ENCODE measurements around the gene OR51B5.
A peak's percentile ranks its signal among the peaks of the same experiment; 100 is the strongest.
"Not testable (repeated sequence)": the region's sequence is repeated elsewhere in the genome, so short reads cannot be mapped to it uniquely, and the experiment has no call there.

The OR51B5 gene, protein sequence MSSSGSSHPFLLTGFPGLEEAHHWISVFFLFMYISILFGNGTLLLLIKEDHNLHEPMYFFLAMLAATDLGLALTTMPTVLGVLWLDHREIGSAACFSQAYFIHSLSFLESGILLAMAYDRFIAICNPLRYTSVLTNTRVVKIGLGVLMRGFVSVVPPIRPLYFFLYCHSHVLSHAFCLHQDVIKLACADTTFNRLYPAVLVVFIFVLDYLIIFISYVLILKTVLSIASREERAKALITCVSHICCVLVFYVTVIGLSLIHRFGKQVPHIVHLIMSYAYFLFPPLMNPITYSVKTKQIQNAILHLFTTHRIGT

DNA sequence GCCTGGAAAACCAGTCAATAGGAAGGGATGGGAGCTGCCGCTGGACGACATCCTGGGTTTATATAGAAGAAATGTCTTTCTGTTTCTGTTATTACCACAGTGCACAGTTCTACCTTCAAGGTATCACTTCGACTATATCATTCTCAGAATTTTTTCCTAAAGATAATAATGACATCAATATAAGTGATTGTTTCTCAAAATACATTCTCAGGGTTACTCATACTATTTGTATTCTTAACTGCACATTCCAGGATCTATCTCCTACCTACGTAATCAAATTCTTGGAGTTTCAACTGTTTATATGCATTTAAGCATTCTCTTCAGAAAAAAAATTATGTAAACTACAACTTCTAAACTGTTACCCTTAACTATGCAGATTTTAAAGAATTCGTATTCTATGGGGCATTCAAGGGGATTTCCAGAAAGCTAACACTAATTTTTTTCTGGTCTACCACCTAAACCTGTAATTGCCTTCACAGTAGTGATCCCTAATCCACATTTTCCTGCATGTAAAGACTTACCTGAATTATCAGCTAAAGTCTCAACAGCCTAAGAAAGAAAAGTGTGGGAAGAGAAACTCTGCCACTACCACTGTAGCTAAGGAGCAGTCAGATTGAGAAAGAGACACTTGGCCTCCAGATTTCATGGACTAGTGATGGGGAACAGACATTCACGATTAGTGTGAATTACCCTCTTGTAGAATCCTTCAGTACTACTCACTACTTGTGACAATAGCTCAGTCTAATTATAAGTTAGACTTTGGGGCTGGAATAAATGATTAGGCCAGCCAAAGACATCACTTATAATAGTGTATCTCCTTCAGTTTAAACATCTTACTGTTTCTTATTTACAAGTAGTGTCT, at the start of gene OR51B5:
TSS of gene OR51B5 (minus strand) at position 51 of the 862 bp plus-strand sequence. CDS start at position 51, 0 bp downstream.
- no peak for DNase-seq (ENCODE audit: low read depth in 2 of 2)

GRCh38 chr11:5390210-5390609, 46.9 kb upstream of the OR51B5 start:
- no peak for DNase-seq (ENCODE audit: low read depth in 2 of 2)

- no peak for DNase-seq (ENCODE audit: low read depth in 2 of 2)
These were observed 41.0 kb upstream of the OR51B5 start for GRCh38 chr11:5384335-5384734.

DNA sequence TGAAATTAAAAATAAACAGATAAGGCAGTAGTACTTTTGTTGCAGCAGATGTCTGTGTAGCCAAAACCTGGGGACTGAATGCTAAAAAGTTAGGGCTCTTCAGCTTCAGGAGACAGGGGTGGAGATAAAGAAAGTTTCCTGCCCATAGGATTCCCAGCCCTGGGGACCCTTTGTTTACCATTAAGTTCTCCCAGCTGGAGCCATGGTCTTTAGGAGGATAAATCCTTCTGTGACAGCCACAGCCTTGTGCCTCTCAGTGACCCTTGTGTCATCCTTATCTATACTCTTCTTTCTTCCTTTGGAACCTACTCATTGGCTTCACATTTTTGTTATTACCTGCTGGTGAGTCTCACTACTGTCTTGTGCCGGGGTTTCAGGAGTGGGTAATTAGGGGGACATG, 40.3 kb upstream of the OR51B5 start, which contains the start of gene OR51M1:
TSS of gene OR51M1 (plus strand) at position 237 of the 400 bp plus-strand sequence. CDS start 5,587 bp downstream, outside the sequence.
- no peak for DNase-seq (ENCODE audit: low read depth in 2 of 2)

DNA sequence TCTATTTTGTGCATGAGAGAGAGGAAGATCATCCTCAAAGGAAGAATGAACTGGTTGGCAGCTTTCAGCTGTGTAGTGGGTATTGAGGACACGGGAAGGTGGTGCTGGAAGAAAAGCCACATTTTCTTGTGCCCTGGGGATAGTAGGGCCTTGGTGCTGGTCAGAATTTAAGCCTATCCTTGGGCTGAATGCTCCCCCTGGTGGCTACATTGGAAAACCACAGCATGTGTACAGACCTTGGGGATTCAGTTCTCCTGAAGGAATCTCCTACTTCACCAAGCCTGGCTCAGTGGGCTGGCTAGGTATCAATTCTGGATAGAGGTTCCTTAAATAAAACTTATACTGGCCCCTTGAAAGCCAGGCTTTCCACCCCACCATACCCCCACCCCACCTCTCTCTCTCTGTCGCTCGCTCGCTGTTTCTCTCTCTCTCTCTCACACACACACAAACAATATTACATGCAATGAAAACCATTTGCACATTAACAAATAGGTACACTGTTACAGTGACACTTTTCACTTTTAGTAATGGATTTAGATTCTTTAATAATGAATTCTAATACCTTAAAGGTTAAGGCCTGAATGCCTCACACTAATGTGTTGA, 37.5 kb upstream of the OR51B5 start:
- peak in 1 of 2 donors; percentile 4 for DNase-seq (ENCODE audit: low read depth in 2 of 2)

DNA sequence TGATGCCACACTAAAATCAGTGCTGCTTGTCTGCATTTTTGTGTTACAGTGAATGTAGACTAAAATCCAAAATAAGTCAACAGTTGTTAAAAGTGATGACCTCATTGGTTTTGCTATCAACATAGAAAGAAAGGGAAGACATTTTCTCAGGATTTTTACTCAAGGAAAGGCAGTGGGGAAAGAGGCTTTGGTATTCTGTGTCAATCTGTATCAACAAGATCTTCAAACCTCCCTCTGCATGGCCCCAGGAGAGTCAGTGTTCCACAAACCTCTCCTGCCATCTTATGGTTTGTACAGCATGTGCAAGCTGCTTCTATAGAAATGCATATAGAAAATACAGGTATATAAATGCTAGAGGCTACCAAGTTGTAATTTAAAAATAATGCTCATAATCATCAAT, 26.5 kb upstream of the OR51B5 start:
- no peak for DNase-seq (ENCODE audit: low read depth in 2 of 2)

DNA sequence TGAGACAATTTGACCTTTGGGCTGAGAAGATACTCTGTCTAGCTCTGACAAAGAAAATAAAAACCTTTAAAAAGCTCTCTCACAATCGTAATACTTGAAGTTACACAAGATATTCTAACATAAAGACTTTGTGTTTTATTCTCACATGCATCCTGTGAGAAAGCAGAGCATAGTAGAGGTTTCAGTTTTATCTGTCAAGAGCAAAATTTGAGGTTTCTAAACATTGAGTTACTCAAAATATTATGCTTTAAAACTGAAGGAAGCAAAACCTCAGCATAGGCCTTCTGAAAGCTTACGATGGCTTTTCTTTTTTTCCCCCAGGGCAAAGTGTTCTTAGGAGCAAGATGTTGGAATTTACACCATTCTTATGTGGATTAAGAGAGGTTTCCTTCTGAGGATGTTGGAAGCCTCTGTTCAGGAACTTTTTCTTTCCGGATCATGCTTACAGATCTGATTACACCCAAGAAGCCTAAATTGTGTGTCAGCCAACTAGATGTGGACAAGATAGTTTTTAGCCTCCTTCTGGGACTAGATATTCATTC, 25.2 kb upstream of the OR51B5 start:
- no peak for DNase-seq (ENCODE audit: low read depth in 2 of 2)

DNA sequence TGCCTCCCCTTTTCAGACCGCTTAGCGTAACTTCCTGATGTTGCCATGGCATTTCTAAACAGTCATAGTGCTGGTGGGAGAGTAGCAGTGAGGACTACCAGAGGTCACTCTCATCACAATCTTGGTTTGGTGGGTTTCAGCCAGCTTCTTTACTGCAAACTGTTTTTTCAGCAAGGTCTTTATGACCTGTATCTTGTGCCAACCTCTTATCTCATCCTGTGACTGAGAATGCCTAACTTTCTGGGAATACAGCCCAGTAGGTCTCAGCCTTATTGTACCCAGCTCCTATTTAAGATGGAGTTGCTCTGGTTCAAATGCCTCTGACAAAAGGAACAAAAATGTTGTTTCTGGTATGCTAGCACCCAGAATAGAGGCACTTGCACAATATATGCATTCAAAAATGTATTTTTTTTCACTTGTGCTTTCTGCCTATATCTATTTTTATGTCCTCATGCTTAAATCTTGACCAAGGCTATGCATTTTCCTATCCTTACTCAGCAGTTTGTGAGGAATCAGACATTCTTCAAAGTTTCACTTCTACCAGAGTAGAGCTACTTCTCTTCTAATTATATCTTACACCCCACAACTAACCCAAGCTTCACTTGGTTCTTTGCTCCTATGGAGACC, 24.2 kb upstream of the OR51B5 start:
- no peak for DNase-seq (ENCODE audit: low read depth in 2 of 2)

DNA sequence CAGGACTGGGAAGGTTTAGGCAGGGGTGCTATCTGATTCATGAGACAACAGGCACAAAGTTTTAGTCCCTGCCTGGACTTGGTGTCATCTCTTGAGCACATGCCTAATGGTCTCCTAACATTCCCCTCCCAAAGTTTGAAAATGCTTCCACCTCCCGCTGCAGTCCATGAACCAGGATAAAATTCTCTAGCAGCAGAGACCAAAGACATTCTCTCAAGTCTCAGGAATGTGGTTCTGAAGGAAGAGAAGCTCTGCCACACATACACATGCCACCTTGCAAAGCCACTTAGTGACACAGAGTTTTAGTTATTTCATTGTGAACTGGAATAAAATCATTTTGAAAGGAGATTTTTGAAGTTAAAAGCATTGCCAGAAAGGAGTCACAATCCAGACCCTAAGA, 23.5 kb upstream of the OR51B5 start:
- no peak for DNase-seq (ENCODE audit: low read depth in 2 of 2)

DNA sequence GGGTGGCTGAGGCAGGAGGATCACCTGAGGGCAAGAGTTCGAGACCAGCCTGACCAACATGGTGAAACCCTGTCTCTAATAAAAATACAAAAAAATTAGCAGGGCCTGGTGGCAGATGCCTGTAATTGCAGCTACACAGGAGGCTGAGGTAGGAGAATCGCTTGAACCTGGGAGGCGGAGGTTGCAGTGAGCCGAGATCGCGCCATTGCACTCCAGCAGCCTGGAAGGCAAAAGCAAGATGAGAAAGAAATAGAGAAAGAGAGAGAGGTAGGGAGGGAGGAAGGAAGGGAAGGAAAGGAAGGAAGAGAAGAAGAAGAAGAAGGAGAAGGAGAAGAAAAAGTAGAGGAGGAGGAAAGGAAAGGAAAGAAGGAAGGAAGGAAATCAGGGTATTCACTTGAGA, 23.0 kb upstream of the OR51B5 start:
- not testable (repeated sequence) for DNase-seq (ENCODE audit: low read depth in 2 of 2)

DNA sequence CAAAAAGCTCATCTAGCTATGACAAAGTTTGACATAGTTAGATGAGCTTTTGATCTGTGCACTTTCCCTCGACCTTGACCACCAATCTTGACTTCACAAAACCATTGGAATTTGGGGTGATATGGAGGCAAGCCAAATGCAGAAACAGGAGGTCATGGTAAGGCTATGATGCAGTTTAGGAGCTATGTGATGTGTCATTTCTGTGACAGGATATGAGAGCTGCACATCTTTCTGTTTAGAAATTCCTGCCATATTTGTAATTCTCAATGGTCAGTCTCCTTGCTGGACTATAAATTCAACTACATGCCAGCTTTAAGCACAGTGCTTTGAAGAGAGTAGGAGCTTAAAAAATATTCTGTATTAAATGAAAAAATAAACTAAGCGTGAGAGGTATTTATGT, 20.9 kb upstream of the OR51B5 start:
- DNase-seq (ENCODE audit: low read depth in 2 of 2), result no peak

- no peak for DNase-seq (ENCODE audit: low read depth in 2 of 2)
These were observed 20.4 kb upstream of the OR51B5 start for GRCh38 chr11:5363679-5364078.

GRCh38 chr11:5362017-5362625, 18.8 kb upstream of the OR51B5 start:
- no peak for DNase-seq (ENCODE audit: low read depth in 2 of 2)

GRCh38 chr11:5356031-5356430, 12.7 kb upstream of the OR51B5 start:
- DNase-seq (ENCODE audit: low read depth in 2 of 2), result not testable (repeated sequence)

DNA sequence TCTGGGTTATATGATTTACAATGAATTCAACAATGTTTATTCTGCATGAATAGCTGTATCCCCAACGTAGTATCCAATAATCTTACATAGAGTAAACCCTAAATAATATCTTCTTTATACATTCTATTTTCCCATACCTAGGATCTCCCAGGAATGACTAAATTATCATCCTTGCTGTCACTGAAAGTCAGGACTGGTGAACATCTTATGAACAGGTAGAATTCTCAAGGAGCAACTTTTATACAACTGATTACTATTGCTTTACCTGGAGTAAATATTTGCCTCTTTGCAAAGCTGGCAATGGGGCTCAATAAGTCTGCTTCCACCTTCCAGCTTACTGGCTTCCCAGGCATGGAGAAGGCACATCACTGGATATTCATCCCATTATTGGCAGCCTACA, 7.9 kb upstream of the OR51B5 start, which contains the start of gene OR51B6:
TSS of gene OR51B6 (plus strand) at position 301 of the 400 bp plus-strand sequence. CDS start at position 301, 0 bp downstream.
- DNase-seq (ENCODE audit: low read depth in 2 of 2), result no peak

DNA sequence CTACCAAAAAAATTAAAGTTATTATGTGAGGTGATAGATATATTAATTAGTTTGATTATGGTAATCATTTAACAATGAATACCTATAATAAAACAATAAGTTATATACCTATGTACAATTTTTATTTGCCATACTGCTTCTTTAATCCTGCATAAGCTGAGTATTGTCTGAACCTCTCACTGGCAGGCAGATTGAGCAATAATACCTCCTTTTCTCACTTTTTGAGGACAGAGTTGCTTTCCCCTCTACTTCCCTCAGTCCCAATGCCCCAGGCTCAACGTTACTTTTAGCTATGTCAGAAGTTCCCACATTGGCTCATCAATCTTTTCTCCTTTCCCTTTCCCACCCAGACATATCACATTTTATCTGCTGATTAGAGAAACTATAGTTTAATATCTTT, 6.2 kb upstream of the OR51B5 start:
- no peak for DNase-seq (ENCODE audit: low read depth in 2 of 2)

DNA sequence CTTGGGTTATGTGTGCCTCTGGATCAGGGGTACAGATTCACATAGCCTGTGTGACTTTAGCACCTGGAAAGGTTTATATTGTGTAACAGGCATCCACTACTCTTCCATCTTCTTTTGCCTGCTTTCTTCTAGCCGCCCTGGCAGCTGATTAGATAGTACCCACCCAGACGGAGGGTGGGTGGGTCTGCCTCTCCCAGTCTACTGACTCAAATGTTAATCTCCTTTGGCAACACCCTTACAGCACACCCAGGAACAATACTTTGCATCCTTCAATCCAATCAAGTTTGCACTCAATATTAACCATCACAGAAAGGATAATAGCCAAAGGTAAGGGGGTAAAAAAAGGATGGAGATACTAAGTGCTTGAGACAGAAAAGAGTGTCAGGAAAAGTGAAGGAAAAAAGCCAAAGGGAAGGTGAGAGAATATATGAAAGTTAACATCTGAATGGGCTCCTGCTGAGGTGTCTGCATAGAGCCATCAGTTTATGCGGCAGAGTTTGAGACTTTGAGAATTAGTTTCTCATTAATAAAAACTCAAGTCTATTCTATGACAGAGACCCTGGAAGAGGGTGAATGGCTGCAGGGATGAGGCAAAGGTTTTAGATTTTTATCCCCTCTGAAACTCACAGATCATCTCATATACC, 5.3 kb upstream of the OR51B5 start:
- DNase-seq (ENCODE audit: low read depth in 2 of 2), result no peak

DNA sequence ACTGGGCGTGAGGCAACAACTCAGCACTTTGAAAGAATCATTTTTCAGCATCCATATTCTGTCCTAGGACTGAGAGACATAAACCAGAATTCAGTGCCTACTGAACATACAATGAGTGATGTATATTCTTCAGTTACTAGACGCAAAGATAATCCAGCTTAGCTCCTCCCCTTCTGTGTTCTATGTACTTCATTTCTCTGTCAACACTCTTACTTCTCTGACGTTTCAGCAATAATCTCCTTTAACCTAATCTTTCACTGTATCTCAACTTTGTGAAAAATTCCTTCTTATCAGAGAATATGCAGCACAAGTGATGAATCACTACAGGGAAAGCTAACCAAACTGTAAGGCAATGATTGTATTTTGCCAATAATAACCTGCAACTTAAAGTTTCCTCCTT, 2.5 kb upstream of the OR51B5 start:
- no peak for DNase-seq (ENCODE audit: low read depth in 2 of 2)

- DNase-seq (ENCODE audit: low read depth in 2 of 2), result no peak
These were observed 3.5 kb downstream of the OR51B5 start for GRCh38 chr11:5339771-5340322.

DNA sequence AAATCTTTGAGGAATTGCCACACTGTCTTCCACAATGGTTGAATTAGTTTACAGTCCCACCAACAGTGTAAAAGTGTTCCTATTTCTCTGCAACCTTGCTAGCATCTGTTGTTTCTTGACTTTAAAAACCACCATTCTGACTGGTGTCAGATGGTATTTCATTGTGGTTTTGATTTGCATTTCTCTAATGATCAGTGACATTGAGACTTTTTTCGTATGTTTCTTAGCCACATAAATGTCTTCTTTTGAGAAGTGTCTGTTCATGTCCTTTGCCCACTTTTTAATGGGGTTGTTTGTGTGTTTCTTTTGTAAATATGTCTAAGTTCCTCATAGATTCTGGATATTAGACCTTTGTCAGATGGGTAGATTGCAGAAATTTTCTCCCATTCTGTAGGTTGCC, 6.1 kb downstream of the OR51B5 start:
- not testable (repeated sequence) for DNase-seq (ENCODE audit: low read depth in 2 of 2)

Data from activated CD4-positive, alpha-beta T cell treated with anti-CD3 and anti-CD28 coated beads for 24 hours (primary cell).